Activated CD4-positive, alpha-beta T cell treated with anti-CD3 and anti-CD28 coated beads, Interleukin-2, amount 50 U/mL, for 24 hours (primary cell): ENCODE data around the gene TMEM63B.
"Not testable (repeated sequence)": the region's sequence is repeated elsewhere in the genome, so short reads cannot be mapped to it uniquely, and the experiment has no call there.

Source experiments
- DNase-seq, 2 donors: peaks; one replicate each; pipeline ENCODE4 v3.0.0-alpha.2; 2020; ENCODE audit warnings: low read depth in 1 of 2, low spot score in 1 of 2

The TMEM63B gene

GRCh38 chr6:44127186-44128019, at the start of gene TMEM63B, which contains the start of gene MRPL14:
TSS of gene TMEM63B (plus strand) at chr6:44127554. CDS start at chr6:44134585, 7,031 bp downstream.
TSS of gene MRPL14 (minus strand) at chr6:44127452. CDS start at chr6:44116611, 10,841 bp downstream.
- DNase-seq, result peak; percentile 83 to 85

GRCh38 chr6:44078219-44078826, 49.0 kb upstream of the TMEM63B start:
- DNase-seq, result no peak

GRCh38 chr6:44078827-44079671, 48.3 kb upstream of the TMEM63B start:
- peak; percentile 52 to 69 for DNase-seq

GRCh38 chr6:44079672-44080071, 47.7 kb upstream of the TMEM63B start:
- no peak for DNase-seq

GRCh38 chr6:44080561-44081521, 46.5 kb upstream of the TMEM63B start:
- no peak for DNase-seq

GRCh38 chr6:44081753-44082152, 45.6 kb upstream of the TMEM63B start:
- no peak for DNase-seq

- no peak for DNase-seq
These were observed 44.5 kb upstream of the TMEM63B start for GRCh38 chr6:44082872-44083321.

GRCh38 chr6:44084231-44085014, 42.9 kb upstream of the TMEM63B start:
- no peak for DNase-seq

GRCh38 chr6:44085219-44085618, 42.1 kb upstream of the TMEM63B start:
- no peak for DNase-seq

- no peak for DNase-seq
These were observed 40.3 kb upstream of the TMEM63B start for GRCh38 chr6:44086931-44087574.

- no peak for DNase-seq
These were observed 39.7 kb upstream of the TMEM63B start for GRCh38 chr6:44087623-44088022.

- no peak for DNase-seq
These were observed 38.3 kb upstream of the TMEM63B start for GRCh38 chr6:44088827-44089590.

GRCh38 chr6:44090465-44090864, 36.9 kb upstream of the TMEM63B start:
- no peak for DNase-seq

- not testable (repeated sequence) for DNase-seq
These were observed 36.0 kb upstream of the TMEM63B start for GRCh38 chr6:44091356-44091755.

GRCh38 chr6:44091981-44092884, 35.1 kb upstream of the TMEM63B start:
- DNase-seq, result no peak

- no peak for DNase-seq
These were observed 34.3 kb upstream of the TMEM63B start for GRCh38 chr6:44093066-44093465.

- DNase-seq, result no peak
These were observed 33.5 kb upstream of the TMEM63B start for GRCh38 chr6:44093750-44094402.
